Activated naive CD4-positive, alpha-beta T cell treated with anti-CD3 and anti-CD28 coated beads, Interleukin-2, amount 50 U/mL, for 16 hours (primary cell): ENCODE data around the gene BCL2A1.
A peak's percentile ranks its signal among the peaks of the same experiment; 100 is the strongest.
"Not testable (repeated sequence)": the region's sequence is repeated elsewhere in the genome, so short reads cannot be mapped to it uniquely, and the experiment has no call there.

ENCODE experiments used
- DNase-seq: peaks from one replicate; pipeline ENCODE4 v3.0.0-alpha.2; 2020

BCL2A1 gene

DNA sequence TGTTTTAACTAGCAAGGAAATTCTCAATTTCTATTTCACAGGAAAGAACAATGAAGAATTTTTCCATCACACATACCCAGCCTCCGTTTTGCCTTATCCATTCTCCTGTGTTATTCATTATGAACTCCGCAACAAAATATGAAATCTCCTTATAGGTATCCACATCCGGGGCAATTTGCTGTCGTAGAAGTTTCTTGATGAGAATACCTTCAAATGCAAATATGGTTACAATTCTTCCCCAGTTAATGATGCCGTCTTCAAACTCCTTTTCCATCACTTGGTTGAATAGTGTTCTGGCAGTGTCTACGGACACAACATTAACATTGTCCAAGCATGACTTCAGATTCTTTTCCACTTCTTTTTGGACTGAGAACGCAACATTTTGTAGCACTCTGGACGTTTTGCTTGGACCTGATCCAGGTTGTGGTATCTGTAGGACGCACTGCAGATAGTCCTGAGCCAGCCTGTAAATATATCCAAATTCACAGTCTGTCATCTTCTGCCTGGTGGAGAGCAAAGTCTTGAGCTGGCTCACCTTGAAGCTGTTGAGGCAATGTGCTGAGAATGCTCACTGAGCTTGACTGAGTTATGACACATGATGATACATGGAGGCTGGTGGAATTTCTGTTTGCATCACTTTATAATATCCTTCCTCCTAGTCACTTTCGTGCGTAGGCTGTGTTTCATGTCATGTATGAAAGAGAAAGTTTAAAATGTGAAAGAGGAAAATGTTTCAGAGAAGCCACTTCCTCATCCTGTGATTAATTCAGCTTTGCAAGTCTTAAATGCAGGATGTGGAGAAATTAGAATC, at the start of gene BCL2A1:
TSS of gene BCL2A1 (minus strand) at position 573 of the 811 bp plus-strand sequence. CDS start at position 496, 77 bp downstream.
- DNase-seq: peak; percentile 68

- no peak for DNase-seq
Measured at GRCh38 chr15:80020731-80021130, 49.7 kb upstream of the BCL2A1 start.

DNA sequence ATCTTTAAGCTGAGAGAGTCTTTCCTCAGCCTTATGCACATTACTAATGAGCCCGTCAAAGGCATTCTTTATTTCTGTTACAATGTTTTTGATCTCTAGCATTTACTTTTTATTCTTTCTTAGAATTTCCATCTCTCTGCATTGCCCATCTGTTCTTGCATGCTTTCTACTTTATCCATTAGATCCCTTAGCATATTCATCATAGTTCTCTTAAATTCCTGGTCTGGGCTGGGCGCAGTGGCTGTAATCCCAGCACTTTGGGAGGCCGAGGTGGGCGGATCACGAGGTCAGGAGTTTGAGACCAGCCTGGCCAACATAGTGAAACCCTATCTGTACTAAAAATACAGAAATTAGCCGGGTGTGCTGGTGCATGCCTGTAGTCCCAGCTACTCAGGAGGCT, 49.2 kb upstream of the BCL2A1 start:
- not testable (repeated sequence) for DNase-seq

- no peak for DNase-seq
Measured at GRCh38 chr15:80019168-80019745, 48.3 kb upstream of the BCL2A1 start.

GRCh38 chr15:80017139-80017538, 46.1 kb upstream of the BCL2A1 start:
- not testable (repeated sequence) for DNase-seq

DNA sequence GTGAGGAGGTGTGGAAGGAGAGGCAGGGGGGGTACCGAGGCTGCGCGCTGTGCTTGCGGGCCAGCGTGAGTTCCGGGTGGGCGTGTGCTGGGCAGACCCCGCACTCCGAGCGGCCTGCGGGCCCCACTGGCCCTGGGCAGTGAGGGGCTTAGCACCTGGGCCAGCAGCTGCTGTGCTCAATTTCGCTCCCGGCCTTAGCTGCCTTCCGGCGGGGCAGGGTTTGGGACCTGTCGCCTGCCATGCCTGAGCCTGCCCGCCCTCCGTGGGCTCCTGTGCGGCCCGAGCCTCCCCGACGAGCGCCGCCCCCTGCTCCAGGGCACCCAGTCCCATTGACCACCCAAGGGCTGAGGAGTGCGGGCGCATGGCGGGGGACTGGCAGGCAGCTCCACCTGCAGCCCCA, 45.5 kb upstream of the BCL2A1 start:
- DNase-seq: not testable (repeated sequence)

DNA sequence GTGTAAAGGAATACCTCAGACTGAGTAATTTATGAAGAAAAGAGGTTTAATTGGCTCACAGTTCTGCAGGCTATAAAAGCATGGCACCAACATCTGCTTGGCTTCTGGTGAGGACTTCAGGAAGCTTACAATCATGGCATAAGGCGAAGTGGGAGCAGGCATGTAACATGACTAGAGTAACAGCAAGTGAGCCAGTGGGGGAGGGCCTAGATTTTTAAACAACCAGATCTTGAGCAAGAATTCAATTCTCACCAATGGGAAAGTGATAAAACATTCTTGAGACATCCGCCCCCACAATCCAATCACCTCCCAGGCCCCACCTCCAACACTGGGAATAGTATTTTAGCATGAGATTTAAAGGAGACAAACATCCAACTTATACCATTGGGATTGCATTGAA, 44.2 kb upstream of the BCL2A1 start:
- DNase-seq: no peak

DNA sequence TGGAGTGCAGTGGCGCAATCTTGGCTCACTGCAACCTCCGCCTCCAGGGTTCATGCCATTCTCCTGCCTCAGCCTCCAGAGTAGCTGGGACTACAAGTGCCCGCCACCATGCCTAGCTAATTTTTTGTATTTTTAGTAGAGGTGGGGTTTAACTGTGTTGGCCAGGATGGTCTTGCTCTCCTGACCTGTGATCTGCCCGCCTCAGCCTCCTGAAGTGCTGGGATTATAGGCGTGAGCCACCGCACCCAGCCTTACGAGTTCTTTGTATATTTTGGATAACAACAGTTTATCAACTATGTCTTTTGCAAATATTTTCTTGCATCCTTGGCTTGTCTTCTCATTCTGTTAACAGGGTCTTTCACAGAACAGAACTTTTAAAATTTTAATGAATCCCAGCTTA, 43.2 kb upstream of the BCL2A1 start:
- DNase-seq: not testable (repeated sequence)

DNA sequence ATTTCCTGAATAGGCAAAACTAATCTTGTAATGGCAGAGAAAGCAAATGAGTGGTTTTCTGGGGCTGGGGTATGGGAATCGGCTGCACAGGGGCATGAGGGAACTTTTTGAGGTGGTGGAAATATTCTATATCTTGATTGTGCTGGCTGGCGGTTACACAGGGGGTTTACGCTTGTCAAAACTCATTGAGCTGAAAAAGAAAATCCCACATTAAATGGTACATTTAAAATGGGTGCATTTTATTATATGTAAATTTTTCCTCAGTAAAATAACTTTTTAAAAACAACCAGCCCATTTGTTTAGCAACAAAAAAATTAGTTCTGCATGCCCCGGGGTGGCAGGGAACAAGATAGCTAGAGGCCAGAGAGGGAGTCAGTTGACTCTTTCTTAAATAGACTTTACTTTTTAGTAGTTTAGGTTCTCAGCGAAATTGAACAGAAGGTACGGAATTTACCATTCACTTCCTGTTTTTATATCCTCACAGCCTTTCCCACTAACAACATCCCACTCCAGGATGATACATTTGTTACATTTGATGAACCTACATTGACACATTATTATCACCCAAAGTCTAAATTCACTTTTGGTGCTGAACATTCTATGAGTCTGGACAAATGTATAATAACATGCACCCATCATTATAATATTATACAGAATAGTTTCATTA, 41.2 kb upstream of the BCL2A1 start:
- DNase-seq: no peak

DNA sequence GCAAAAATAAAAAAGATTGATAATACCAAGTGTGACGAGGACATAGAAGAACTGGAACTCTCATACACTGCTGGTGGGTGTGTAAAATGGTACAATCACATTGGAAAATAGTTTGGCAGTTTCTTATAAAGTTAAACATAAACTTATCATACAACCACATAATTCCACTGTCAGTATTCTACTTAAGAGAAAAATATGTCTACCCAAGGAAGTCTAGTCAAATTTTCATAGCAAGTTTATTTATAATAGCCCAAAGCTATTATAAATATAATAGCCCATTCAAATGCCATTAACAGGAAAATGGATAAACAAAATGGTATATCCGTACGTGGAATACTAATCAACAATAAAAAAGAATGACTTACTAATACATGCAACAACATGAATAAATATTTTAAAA, 40.6 kb upstream of the BCL2A1 start:
- no peak for DNase-seq

- DNase-seq: not testable (repeated sequence)
Measured at GRCh38 chr15:80011041-80011523, 40.1 kb upstream of the BCL2A1 start.

DNA sequence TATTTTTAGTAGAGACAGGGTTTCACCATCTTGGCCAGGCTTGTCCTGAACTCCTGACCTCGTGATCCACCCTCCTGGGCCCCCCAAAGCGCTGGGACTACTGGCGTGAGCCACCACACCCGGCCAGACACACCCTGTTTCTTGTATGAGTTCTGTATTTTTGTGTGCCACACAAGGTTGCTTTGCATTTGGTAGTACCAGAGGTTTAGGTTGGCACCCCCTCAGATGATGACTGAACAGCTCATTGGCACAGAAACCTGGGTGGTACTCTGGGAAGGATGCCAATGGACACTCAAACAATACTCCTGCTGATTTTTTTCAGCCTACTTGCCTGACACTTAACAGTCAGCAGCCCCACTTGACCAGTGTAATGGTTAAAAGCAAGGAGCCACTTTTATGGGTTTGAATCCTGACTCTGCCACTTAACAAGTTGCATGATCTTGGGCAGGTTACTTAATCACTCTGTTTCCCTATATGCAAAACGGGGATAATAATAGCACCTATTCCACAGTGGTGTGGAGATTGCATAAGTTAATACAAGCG, 39.2 kb upstream of the BCL2A1 start:
- DNase-seq: no peak

DNA sequence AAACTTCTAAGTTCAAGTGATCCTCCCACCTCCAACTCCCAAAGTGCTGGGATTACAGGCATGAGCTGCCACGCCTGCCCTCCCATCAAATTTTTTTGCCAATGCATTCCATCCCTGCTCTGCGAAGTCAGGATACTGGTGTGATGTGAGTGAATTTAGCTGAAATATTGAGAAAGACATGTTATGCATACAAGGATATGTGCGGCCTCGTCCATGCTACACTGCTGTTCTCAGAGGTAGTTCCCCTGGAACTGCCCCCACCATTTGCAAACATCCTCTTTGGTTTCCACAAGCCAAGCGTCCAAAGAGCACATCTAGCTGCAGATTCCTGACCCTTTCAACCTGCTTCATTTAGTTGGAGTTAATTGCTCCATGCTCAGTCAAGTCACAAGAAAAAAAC, 36.5 kb upstream of the BCL2A1 start:
- no peak for DNase-seq

GRCh38 chr15:80006946-80007345, 36.0 kb upstream of the BCL2A1 start:
- no peak for DNase-seq

DNA sequence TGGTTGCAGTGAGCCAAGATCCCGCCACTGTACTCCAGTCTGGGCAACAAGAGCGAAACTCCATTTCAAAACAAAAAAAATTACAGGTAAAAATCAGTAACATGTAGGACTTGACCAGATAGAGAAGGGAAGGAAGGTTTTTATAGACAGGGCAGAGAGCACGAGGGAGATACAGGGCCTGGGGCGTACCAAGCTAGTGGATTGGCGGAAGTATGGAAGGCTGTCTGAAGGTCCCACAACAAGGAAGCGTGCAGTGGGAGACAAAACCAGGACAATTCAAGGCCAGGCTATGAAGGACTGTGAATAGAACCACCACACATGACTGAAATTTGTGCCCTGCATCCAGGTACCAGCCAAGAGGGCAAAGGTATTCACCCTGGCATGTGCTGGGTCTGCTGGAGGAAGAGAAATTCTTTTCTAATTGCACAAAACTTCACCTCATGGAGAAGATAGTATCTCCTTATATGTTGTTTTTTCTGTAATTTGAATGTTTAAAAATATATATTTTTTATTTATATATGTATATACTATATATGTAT, 33.0 kb upstream of the BCL2A1 start:
- DNase-seq: no peak

DNA sequence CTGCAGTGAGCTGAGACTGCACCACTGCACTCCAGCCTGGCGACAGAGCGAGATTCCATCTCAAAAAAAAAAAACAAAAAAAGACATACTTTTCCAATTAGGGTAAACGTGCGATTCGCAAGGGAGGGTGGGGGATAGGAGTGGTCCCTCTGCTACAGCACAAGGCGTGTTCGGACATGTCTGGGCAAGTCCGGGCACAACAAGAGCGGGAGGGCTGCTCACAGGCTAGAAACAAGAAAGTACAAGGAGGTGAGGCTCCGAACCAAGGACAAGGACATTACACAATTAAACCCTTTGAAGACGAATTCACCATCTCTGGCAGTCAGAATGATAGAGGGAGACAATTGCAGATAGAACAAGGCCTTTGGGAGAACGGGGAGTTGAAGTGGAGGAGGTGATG, 32.2 kb upstream of the BCL2A1 start:
- no peak for DNase-seq

DNA sequence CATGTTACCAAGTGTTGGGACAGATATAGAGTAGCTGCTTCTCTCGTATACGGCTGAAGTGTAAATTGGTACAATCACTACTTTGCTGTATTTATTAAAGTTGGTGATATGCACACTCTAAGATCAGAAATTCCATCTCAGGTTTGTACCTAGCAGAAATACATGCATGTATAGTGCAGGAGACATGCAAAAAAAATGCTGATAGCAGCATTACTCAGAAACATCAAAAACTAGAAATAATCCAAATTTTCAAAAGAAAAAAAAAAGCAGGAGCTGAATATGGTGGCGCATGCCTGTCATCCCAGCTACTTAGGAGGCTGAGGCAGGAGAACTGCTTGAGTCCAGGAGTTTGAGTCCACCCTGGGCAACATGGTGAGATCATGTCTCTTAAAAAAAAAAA, 31.3 kb upstream of the BCL2A1 start:
- DNase-seq: no peak

DNA sequence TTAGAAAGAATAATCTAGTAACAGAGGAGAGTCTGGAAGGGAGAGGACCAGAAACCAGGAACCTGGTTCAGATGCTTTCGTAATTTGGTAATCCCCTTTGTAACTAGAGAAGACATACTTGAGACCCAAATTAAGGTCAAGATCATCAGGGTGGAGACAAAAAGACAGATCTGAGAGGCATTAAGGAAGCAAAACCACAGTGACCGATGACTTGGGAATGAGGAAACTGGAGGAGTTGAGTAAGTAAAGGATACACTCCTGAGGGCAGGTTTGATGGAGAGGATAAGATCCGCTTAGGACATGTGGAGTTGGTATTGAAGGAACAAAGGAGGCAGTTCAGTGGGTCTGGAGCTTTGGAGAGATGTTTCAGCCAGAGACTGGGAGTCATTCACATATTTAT, 23.6 kb upstream of the BCL2A1 start:
- no peak for DNase-seq

DNA sequence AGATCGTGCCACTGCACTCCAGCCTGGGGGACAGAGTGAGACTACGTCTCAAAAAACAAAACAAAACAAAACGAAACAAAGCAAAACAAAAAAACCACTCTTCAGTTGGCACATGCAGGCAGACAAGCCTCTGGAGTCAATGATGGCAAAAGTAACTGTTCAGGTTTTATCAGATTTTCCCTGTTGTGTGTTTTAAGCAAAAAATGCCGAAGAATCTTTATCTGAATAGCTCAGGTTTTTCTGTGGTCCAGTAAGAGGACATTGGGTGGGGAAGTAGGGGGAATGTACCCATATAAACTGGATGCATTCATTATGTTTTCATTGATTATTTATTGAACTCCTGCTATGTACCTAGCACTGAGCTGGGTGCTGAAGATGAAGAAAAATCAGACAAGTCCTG, 20.8 kb upstream of the BCL2A1 start:
- no peak for DNase-seq

GRCh38 chr15:79990997-79991334, 20.0 kb upstream of the BCL2A1 start:
- no peak for DNase-seq

GRCh38 chr15:79990280-79990996, 19.4 kb upstream of the BCL2A1 start:
- DNase-seq: no peak

DNA sequence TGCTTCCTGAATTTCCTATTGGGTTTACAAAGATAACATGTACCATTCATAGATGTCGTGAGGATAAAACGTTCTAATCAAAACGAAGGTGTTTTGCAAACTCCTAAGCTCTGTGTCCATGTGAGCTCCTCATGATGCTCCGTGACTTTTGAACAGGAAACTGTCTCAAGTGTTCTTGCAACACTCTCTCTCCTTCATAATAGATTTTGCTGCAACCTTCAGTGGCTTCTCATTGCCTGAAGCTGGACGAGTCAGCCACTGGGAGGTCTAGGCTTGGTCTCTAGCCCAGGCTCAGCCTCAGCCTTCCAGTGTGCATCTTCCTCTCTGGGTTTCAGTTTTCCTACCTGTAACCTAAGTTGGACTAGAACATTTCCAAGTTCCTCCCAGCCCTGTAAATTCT, 18.7 kb upstream of the BCL2A1 start:
- DNase-seq: no peak

GRCh38 chr15:79989183-79989582, 18.2 kb upstream of the BCL2A1 start:
- DNase-seq: no peak
